IPS-NIHi7 (cell line): ENCODE data around the gene ACOXL.
A peak's percentile ranks its signal among the peaks of the same experiment; 100 is the strongest.

Experiments
- DNase-seq: peaks from one replicate; pipeline ENCODE4 v3.0.0; 2012; ENCODE audit warnings: mixed read lengths; ENCODE audit errors: extremely low spot score

ACOXL gene

DNA sequence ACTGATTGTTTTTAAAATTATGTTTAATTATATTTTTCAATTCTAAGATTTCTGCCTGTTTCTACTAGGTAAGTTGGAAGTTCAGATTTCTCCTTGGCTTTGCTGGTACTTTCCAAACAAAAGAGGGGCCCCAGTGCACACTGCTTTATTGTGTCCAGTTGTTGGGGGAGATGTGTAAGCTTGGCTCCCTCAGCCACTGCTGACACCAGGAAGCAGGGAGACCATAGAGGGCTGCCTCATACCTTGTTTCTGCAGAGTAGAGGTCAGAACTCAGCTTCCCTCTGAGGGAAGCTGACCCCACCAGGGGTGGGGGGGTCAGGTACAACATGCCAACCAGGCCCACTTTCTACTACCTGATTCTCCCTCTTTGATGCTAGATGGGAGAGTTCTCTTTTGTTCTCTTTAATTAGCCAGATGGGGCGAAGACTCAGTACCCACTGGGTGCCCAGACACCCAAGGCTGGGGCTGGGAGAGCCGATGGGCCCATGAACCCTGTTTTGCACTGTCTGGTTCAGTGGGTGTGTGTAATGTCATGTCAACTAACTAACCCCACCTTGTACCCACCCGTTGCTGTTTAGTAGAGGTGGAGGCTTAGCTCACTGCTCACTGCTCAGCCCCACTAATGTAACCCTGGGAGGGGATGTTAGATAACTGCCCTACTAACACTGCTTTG is 403.0 kb downstream of the ACOXL start:
- DNase-seq, result no peak

DNA sequence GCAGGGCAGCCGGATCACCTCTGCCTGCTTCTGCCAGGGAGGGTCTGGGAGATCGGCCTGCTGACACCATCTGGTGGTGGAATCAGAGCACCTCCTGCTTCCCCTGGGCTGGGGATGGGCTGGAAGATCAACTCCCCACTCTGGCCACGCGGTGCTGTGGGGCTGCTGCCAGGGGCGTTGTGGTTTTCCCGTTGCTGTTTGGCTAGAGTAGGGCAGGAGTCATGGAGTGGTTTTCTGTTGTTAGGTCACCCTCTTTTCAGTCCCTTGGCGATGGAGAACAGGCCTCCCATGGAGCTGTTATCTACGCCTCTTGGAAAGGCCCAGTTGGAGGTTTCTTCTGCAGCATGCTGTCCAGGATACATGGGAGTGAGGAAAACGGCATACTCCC is 403.5 kb downstream of the ACOXL start:
- DNase-seq, result peak; percentile 59

DNA sequence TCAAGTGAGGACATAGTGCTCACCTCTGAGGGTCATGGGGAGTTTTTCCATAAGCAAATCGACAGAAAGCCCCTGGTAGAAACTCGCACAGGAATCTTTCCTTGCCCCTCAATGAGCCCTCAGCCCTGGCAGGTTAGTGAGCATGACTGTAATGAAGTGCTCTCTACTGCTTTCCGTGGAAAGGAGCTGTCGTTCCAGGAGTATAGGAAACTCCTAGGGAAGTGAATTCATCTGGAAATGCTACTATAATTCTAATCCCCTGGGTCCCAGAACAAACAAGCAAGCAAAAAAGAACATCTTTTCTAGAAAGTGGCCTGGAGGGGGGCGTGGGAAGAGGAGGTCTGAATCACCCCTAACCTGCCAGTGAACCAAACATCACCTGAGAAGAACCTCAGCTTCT is 406.5 kb downstream of the ACOXL start:
- no peak for DNase-seq

DNA sequence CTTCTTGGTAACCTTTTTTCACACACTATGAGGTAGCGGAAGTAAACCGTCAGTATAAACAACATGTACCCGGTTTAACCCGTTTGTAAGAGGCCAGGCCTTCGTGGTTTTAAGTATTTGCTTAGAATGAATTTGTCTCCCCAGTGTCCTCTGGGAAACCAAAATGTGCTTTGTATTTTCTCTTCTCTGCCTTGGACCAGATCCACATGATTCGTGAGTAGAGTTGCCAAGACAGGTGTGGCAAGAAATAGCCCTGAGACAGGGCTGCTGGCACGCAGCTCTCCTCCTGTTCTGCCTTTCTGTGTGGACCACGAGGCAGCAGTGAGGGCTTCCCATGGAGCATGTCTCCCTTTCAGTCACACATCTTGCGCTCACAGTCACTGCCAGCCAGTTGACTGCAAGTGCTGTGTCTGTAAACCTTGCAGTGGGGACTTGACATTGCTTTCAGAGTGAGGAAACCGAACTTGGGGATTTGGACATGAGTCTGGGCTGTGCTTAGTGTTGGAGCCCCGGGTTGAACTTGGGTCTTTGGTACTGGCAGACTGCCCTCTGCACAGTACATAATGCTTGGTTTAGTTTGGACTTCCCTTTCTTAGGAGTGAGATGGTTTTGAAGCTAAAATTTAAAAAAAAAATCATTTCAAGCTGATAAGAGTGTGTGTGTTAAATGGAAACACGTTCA is 407.4 kb downstream of the ACOXL start:
- DNase-seq, result no peak

DNA sequence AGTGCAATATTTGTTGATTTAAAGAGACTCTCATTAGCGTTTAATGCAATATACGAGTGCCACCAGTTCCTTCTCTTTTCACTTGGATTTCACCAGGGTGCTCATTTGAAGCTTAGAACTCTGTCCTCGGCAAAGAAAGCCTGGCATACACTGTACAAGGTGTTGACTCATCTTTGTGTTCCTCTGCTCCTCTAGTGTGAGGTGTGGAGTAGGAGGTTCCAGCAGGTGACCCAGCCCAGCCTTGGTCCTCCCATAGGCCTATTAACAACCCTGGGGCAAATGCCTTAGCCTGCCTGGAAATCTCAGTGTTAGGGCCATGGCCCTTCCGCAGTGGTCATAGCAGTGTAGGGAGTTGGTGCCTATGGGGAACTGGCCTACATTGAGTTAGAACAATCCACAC is 408.4 kb downstream of the ACOXL start:
- DNase-seq, result no peak

DNA sequence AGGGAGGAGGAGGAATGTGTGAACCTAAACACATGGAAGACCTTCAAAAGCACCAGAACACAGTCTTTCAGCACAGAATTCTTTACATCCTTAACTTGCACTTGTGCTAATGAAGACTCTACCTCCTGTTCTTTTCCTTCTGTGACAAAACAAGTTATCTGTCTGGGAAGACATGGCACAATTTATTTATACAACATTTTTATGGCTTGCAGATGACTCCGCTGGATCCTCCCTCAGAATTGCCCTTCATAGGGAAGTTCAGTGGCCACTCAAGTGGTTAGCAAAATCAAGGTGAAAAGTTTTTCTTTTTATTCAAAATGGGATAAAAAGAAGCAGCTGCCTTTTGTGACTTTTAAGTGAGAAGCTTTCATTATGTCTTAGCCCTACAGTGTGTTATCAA is 409.7 kb downstream of the ACOXL start:
- no peak for DNase-seq

DNA sequence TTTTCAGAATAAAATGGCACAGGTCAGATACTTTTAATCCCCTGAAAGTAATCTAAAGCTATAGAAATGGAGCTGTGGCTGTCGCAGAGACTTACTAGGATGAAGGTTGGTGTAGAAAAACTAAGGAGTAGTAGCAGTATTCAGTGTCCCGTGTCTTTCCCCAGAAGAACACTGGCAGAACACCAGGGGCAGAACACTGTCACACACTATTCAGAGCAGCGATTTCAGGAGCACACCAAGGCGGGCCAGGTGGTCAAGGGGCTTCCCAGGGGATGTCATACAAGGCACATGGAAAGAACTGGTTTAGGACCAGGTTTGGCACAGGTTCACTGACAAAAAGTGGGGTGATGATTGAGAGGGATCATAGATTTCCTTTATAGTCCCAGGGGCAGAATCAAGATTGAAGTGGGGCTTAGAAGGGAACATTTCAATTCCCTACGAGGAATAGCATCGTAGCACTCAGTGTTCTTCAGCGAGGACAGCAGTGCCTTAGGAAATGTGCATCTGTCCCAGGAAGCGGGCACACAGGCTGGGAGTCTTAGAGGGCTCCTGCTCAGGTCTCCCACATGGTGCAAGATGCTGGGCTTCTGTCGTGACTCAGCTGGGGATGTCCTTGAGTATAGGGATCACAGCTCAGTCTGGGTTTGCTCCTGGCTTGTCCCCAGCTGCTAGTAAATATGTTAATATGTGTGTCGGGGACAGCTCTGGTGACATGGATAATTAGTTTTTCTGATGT is 410.9 kb downstream of the ACOXL start:
- DNase-seq, result no peak

DNA sequence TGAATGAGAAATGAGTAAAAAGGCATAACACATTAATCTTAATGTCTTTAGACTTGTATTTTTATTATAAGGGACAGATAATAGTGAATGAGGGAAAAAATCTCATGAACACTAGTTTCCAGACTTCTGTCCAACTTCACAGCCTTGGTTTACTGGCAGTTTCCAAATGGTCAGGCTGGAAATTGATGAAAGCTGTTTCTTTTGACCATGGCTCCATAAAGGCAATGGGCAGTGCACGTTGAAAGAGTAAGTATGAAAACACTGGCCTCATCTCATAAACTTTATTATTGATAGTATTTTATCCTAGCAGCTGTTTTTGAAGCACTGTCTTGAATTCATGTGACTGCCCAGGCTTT is 411.4 kb downstream of the ACOXL start:
- DNase-seq, result no peak

DNA sequence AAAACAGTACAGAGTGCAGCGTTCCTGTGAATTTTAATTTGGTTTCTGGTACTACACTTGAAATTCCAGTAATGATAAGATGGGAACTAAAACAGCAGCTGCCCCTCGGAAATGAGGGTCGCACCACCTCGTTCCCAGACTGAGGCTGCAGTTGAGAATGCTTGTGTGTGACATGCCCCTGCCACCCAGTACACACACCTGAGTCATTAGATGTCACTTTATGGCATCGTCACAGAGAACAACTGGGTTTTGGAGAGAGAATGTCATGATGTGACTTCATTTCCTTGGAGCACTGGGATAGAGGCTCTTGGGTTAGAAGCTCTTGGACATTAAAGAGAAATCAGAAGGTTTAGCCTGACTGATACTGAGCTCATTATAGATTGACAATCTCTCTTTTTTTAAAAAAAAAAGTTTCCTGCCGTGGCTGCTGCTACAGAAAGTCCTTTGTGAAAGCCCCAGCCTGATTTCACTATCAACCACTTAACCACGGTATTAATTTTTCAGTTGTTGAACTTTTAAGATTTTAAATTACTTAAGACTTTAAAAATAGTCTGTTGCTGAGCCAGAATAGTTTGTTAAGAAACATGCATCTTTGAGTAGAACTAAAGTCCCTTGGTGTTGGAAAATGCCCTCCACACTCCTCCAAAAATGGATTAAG is 412.9 kb downstream of the ACOXL start:
- no peak for DNase-seq

DNA sequence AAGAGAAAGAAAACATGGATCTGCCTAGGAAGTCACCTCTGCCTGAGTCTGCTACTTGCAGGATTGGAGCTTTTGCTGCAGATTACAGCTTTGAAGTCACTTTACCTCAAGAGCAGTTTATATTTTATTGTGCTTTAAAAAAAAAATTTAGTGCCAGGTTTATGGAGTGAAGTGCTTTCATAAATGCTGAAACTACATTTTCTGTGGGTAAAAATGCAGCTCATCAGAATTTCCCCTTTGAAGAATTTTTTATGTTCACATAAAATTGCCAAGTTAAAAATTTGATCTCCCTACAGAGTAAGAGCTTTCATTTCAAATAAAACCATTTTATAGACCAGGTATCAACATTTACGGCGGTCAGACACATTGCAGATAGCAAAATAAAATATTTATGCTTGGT is 413.6 kb downstream of the ACOXL start:
- DNase-seq, result no peak

DNA sequence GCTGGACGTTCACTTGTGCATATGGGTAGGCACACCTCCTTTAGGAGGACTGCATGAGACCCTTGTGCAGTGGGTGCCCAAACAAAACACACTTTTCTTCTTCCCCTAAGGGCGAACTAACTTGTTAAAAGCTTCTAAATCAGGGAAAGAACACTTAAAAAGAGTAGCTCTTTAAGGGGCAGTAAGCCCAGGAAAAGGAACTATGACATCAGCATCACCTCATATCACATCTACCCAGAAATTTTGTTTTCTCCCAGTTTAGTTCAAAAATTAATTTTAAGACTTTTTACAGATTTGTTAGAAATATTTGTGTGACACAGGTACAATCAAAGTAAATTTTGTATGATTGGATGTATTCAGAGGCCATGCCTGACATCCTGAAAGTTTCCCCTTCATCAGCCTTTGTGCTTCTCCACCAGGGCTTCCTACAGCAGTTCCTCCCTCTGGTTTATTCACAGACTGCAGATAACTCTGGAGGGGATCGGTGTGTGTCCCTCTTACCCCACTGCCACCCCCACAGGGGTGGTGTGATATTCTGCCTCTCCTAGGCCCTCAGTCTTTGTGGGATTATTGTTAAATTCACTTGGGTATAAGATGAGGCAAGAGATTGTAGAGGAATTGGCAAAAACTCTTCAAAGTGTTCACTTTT is 416.0 kb downstream of the ACOXL start:
- DNase-seq, result no peak

DNA sequence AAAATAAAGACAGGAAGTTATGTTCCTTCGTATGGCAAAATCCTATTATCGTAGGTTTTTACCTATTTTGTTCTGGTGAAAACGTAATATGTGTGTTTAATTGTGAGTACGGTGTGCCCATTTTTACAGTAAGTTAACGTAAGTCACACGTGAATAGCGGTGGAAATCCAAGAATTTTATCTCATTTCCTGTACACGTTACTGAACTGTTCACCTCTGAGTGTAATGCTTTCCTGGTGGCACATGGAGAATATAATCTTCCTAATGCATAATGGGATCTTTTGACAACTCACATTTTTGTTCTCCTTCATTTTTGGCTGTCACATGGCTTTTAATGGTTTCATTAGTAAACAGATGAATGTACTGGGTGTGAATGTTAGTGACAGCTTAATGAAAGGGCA is 416.6 kb downstream of the ACOXL start:
- no peak for DNase-seq

DNA sequence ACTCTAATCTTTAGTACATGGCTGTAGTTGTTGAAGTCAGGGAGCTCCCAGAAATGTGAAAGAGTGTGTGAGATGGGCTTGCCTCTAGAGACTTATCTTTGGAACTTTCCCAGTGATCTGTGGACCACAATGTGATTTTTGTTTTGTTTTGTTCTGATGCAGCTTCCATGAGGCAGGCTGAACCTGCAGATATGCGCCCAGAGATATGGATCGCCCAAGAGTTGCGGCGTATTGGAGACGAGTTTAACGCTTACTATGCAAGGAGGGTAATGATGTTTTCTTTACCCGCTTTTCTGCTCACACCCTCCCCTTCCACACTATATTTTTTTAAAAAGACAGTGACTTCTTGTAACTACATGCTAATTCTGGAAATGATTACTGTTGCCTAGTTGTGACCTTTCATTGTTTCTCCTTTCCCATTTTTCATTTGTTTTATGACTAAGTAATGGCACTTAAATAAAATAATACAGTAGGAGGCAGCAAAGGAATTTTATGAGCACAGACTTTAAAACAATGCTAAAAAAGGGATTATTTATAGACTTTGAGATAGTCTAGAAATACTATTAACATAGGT is 417.6 kb downstream of the ACOXL start:
- DNase-seq, result no peak

DNA sequence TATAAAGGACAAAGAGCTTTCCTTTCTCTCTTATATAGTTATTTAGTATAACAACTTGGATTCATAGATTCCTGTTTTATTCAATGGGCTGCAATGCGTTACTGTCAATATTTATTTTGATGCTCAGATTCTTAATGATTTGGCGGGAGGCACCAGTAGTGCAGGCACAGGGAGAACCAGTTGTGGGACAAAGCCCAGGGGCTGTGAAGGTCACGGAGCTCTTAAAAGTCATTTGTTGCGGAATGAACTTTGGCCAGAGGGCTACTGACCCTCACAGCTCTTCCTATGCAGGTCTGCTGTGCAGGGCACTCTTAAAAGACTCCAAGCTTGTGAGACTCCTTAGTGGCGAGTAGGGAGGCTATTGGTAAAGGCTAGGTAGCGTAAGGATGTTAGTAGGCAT is 422.4 kb downstream of the ACOXL start:
- no peak for DNase-seq

DNA sequence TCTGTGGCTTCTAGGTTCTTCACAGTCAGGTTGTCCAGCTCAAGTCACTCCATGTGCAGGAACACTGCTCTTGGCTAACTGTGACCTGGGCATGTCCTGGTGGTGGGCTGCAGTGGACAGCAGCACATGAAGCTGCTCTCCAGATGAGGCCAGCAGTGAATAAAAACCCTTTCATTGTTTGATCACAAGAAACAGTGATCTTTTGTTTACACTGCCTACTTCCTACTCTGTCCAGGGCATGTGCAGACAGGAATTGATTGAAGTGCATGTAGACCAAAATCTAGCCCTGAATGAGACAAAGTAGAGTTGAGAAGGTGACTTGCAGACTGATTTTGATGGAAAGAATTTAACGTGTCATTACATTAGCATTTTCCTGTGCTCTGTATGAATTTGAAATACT is 423.2 kb downstream of the ACOXL start:
- no peak for DNase-seq

DNA sequence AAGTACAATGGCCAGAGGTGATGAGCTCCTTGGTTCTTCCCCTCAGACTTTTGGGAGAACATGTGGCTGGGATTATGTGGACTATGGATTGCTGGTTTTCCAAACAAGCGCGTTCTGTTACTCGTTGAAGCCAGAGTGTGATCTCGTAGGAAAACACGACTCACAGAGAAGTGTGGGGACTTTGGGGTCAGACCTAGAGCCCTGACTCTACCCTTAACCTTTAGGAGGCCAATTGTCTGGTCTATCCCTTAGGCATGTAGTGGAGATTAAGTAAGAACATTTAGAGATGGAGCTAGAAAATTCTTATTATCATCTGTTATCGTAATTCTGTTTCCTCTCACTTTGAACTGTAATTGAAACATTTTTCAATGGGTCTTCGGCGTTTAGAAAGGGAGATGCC is 424.2 kb downstream of the ACOXL start:
- DNase-seq, result no peak

DNA sequence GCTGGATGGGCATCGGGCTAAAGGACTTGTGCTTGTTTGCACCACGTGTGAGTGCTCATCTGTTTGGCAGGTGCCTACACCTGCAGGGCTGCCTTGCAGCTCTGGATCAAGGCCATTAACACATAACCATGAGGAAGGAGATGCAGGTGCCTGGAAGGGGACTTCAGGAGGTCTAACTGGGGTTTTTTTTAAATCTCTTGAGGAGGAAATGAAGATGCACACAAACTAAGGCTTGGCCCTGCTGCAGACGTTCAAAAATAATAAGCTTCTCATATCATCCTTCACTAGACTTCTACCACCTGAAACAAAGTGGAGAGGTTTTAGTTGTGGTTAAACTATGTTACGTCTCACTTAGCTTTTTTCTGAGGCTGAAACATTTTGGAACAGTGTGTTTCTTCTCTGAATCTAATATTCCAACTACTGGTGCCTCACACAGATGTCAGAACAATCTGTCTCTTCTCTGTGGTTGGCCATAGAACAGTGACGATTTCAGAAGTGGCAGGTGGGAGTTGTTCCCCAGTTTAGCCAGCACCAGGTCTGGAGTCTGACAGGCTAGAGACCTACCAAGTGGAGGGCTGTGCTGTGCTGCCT is 424.8 kb downstream of the ACOXL start:
- DNase-seq, result no peak

DNA sequence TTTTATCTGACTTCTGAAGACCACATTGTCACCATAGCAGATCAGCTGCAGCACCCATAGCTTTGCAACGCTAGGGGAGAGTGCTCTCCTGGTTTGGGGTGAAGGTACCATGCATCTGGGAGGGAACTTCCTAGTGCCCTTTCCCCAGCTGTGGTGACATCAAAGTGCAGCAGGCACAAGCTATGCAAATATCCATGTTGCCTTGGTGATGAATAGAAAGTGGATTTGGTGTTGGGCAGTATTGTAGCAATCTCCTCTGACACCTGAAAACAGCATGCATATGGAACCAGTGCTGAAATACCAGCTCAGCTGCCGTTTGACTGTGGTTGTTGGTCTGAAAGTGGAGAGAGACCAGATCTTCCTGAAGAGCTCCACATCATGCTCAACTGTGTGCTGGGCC is 425.4 kb downstream of the ACOXL start:
- DNase-seq, result no peak

DNA sequence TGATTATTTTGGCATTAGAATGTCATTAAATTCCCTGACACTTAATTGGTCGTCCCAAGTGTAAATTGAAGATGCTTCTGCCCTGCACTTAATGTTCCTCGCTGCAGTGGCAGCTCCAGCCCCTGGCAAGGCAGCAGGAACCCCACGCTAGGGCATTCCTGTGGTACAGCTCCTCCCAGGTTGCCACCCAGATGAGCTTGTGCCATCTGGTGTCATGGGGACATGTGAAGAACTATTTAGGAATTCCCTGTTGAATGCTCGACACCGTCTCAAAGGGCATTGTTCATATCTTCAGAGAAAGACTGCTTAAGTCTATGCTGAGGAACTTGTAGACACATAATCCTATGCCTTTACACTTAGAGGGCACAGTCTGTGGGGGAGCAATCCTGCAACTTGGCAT is 427.3 kb downstream of the ACOXL start:
- no peak for DNase-seq

DNA sequence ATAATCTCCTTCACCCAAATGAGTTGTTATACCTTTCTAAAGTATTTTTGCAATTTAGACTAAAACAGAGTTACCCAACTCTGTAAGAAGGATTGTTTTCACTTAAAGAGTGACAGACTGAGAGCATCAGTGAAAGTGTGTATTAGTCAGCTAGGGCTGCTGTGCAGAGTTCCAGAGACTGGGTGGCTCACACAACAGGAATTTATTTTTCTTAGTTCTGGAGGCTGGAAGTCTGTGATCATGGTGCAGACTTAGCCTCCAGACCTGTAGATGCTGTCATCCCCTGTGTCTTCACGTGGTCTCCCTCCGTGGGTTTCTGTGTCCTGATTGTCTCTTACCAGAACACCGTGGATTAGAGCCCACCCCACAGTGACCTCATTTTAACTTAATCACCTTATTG is 428.4 kb downstream of the ACOXL start:
- DNase-seq, result no peak

DNA sequence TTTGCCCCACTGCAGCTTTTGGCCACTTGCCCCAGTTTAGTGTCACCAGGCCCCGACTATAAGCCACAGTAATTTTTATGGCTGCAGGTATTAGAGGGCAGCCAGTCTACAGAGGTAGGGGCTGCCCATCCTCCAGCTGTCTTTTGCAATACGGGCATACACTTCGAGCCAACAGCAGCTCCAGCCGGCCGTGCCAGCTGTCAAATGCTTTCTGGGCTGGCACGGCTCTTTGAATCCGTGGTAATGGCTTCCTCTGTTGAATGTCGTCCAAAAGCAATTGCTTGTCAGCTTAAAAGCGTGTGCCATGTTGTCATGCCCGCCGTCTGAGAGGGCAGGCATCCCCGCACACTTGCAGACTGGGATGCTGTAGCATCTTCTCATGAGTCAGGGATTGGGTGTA is 429.6 kb downstream of the ACOXL start:
- DNase-seq, result no peak
